IMR-90 (cell line): ENCODE results near the gene SEZ6L2.

Experiments used
- MAFK ChIP-seq: IDR thresholded peaks from 2 replicates; pipeline ENCODE4 v1.6.1; 2012; ENCODE audit warnings: low read depth, low read length, improper control_type of control experiment
- MAZ ChIP-seq: IDR thresholded peaks from 2 replicates; pipeline ENCODE4 v1.6.1; 2012; ENCODE audit warnings: low read depth, mild to moderate bottlenecking, low read length, improper control_type of control experiment, moderate library complexity, borderline replicate concordance
- POLR2A ChIP-seq: IDR thresholded peaks from 2 replicates; pipeline ENCODE4 v1.6.1; 2012; ENCODE audit warnings: mild to moderate bottlenecking, low read depth, low read length
- SMC3 ChIP-seq: fragments of 150-350 bp; IDR thresholded peaks from 2 replicates; pipeline ENCODE4 v1.6.1; 2016; ENCODE audit warnings: low read depth, mild to moderate bottlenecking, antibody characterized with exemption, low read length, moderate library complexity
- TF ChIP-seq, protein P1 (sequence below): conservative IDR thresholded peaks from 2 replicates; pipeline ENCODE4 v1.5.1; 2012; ENCODE audit warnings: mild to moderate bottlenecking, low read depth, low read length, improper control_type of control experiment

DNA sequence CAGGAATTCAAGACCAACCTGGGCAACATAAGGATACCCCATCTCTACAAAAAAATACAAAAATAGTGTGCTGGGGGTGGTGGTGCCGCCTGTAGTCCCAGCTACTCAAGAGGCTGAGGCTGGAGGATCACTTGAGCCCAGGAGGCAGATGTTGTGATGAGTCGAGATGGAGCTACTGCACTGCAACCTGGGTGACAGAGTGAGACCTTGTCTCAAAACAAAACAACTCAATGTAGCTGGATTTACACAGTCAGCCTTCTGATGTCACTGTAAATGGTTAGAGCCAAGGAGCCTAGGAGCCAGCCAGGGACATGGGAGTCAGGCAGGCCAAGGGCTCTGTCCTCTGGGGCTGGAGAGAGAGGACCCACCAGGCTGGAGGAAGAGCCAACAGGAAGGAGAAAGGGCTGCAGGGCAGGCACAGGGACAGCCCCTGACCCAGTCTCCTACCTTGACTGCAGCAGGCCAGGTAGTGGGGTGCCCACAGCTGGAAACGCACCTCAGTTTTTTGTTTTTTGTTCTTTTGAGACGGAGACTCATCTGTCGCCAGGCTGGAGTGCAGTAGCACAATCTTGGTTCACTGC lies 44.7 kb downstream of the SEZ6L2 start:
- TF ChIP-seq SMC3 (no peak), MAFK (no peak), POLR2A (no peak), MAZ (no peak)
- TF ChIP-seq, protein P1, sequence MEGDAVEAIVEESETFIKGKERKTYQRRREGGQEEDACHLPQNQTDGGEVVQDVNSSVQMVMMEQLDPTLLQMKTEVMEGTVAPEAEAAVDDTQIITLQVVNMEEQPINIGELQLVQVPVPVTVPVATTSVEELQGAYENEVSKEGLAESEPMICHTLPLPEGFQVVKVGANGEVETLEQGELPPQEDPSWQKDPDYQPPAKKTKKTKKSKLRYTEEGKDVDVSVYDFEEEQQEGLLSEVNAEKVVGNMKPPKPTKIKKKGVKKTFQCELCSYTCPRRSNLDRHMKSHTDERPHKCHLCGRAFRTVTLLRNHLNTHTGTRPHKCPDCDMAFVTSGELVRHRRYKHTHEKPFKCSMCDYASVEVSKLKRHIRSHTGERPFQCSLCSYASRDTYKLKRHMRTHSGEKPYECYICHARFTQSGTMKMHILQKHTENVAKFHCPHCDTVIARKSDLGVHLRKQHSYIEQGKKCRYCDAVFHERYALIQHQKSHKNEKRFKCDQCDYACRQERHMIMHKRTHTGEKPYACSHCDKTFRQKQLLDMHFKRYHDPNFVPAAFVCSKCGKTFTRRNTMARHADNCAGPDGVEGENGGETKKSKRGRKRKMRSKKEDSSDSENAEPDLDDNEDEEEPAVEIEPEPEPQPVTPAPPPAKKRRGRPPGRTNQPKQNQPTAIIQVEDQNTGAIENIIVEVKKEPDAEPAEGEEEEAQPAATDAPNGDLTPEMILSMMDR: no peak
